Uterus (tissue), 2 donors: ENCODE data around the gene TBC1D5.

ENCODE experiments used
- POLR2A ChIP-seq, 2 donors: fragments of 450-650 bp; IDR thresholded peaks; one replicate each; pipeline ENCODE4 v1.6.1; 2016; ENCODE audit warnings: antibody characterized with exemption in 2 of 2, mild to moderate bottlenecking in 1 of 2, moderate library complexity in 1 of 2
- TF ChIP-seq, protein P1 (sequence below), 4 experiments: fragments of 200-600 bp in 2 of 4; fragments of 450-650 bp in 2 of 4; sonication (generic) in 2 of 4; IDR thresholded peaks; one replicate each; pipeline ENCODE4 v1.5.1; 2016 to 2019; ENCODE audit warnings: antibody characterized with exemption in 4 of 4, mild to moderate bottlenecking in 2 of 4, moderate library complexity in 1 of 4

DNA sequence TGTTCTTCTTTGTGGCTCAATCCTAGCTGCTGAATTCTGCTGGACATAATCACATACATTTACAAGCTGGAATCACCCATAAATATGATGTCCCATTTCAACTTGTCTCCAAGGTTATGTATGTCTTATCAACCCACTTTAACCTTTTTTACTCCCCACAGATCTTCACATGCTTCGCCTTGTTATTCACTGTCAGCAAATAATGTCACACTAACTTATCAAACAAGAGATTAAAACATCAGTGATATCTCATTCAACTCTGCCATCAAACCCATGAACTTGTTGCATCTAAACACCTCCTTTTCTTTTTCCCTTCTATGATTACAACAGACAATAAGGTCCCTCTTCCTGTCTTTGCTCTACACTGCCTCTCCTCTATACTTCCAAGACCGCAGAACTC, 240.7 kb downstream of the TBC1D5 start:
- TF ChIP-seq, protein P1, sequence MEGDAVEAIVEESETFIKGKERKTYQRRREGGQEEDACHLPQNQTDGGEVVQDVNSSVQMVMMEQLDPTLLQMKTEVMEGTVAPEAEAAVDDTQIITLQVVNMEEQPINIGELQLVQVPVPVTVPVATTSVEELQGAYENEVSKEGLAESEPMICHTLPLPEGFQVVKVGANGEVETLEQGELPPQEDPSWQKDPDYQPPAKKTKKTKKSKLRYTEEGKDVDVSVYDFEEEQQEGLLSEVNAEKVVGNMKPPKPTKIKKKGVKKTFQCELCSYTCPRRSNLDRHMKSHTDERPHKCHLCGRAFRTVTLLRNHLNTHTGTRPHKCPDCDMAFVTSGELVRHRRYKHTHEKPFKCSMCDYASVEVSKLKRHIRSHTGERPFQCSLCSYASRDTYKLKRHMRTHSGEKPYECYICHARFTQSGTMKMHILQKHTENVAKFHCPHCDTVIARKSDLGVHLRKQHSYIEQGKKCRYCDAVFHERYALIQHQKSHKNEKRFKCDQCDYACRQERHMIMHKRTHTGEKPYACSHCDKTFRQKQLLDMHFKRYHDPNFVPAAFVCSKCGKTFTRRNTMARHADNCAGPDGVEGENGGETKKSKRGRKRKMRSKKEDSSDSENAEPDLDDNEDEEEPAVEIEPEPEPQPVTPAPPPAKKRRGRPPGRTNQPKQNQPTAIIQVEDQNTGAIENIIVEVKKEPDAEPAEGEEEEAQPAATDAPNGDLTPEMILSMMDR (IDR thresholded peaks at IDR 0.05) = no peak
- no peak for TF ChIP-seq POLR2A (IDR thresholded peaks at IDR 0.05)
